GM12878 (cell line): ENCODE results near the gene RPRD1A. TPM values are rescaled to one million over a fixed set of nuclear protein-coding genes. Genes with fewer than 3 reads are reported as not detected.

Experiments used
- ATF2 ChIP-seq: IDR thresholded peaks from 2 replicates; pipeline ENCODE4 v1.6.1; 2012; ENCODE audit warnings: low read length, inconsistent platforms
- ATF7 ChIP-seq: fragments of 450-650 bp; IDR thresholded peaks from 2 replicates; pipeline ENCODE4 v1.6.1; 2016; ENCODE audit warnings: low read depth, mild to moderate bottlenecking
- BHLHE40 ChIP-seq, 2 experiments: fragments of 450-650 bp in 1 of 2; IDR thresholded peaks; 2 replicates each; pipeline ENCODE4 v1.6.1; 2011 to 2017; ENCODE audit warnings: low read depth in 2 of 2, borderline replicate concordance in 1 of 2, improper control_type of control experiment in 1 of 2, low read length in 1 of 2, mild to moderate bottlenecking in 1 of 2
- CBX5 ChIP-seq: sonication (generic); IDR thresholded peaks from 2 replicates; pipeline ENCODE4 v1.6.1; 2016; ENCODE audit warnings: low read depth, moderate library complexity, mild to moderate bottlenecking, inconsistent platforms
- DPF2 ChIP-seq: fragments of 450-650 bp; IDR thresholded peaks from 2 replicates; pipeline ENCODE4 v1.6.1; 2017; ENCODE audit warnings: mild to moderate bottlenecking
- E4F1 ChIP-seq: fragments of 450-650 bp; IDR thresholded peaks from 2 replicates; pipeline ENCODE4 v1.6.1; 2018; ENCODE audit warnings: borderline replicate concordance, mild to moderate bottlenecking; ENCODE audit not compliant: partially characterized antibody
- ETV6 ChIP-seq, 2 experiments: fragments of 450-650 bp in 1 of 2; IDR thresholded peaks in 1 of 2; conservative IDR thresholded peaks in 1 of 2; 2 replicates each; pipeline ENCODE4 v1.6.1; 2014; ENCODE audit warnings: antibody characterized with exemption in 1 of 2, borderline replicate concordance in 1 of 2, low read depth in 1 of 2, mild to moderate bottlenecking in 1 of 2, moderate library complexity in 1 of 2
- IKZF1 ChIP-seq: fragments of 450-650 bp; conservative IDR thresholded peaks from 2 replicates; pipeline ENCODE4 v1.6.1; 2017; ENCODE audit warnings: antibody characterized with exemption, mild to moderate bottlenecking
- IRF4 ChIP-seq: IDR thresholded peaks from 2 replicates; pipeline ENCODE4 v1.6.1; 2011; ENCODE audit warnings: low read depth, low read length
- KLF5 ChIP-seq: fragments of 450-650 bp; IDR thresholded peaks from 2 replicates; pipeline ENCODE4 v1.6.1; 2014; ENCODE audit warnings: mild to moderate bottlenecking; ENCODE audit not compliant: partially characterized antibody
- MTA2 ChIP-seq: fragments of 450-650 bp; IDR thresholded peaks from 2 replicates; pipeline ENCODE4 v1.6.1; 2016; ENCODE audit warnings: low read depth, mild to moderate bottlenecking, moderate library complexity
- MYB ChIP-seq: fragments of 150-350 bp; IDR thresholded peaks from 2 replicates; pipeline ENCODE4 v1.6.1; 2014; ENCODE audit warnings: mild to moderate bottlenecking, low read depth, low read length, borderline replicate concordance
- NFIC ChIP-seq: IDR thresholded peaks from 2 replicates; pipeline ENCODE4 v1.6.1; 2012; ENCODE audit warnings: low read depth, mild to moderate bottlenecking, inconsistent platforms, low read length, moderate library complexity
- NR2F1 ChIP-seq: fragments of 450-650 bp; conservative IDR thresholded peaks from 2 replicates; pipeline ENCODE4 v1.6.1; 2017; ENCODE audit warnings: mild to moderate bottlenecking
- PML ChIP-seq: IDR thresholded peaks from 2 replicates; pipeline ENCODE4 v1.6.1; 2012; ENCODE audit warnings: low read length, inconsistent platforms
- RUNX3 ChIP-seq: IDR thresholded peaks from 2 replicates; pipeline ENCODE4 v1.6.1; 2012; ENCODE audit warnings: low read length, inconsistent platforms
- SPI1 ChIP-seq: IDR thresholded peaks from 2 replicates; pipeline ENCODE4 v1.6.1; 2011; ENCODE audit warnings: low read depth, mild to moderate bottlenecking, low read length, moderate library complexity, borderline replicate concordance; ENCODE audit not compliant: insufficient read depth
- SRF ChIP-seq, 2 experiments: IDR thresholded peaks; 2 replicates each; pipeline ENCODE4 v1.6.1; 2011; ENCODE audit warnings: low read depth in 2 of 2, low read length in 2 of 2, mild to moderate bottlenecking in 1 of 2, moderate library complexity in 1 of 2
- polyA plus RNA-seq, 11 experiments: library from polyadenylated mRNA; depleted of rRNA in 4 of 11; unstranded in 6 of 11; stranded (reverse) in 5 of 11; fragments of >200 nt; fragmentation: Nextera tagmentation in 4 of 11; fragmentation: Illumina TruSeq in 1 of 11; extraction: Ambion mirVana in 4 of 11; extraction: Trizol in 1 of 11; gene quantifications; 1 replicate in 1 of 11; 2 replicates in 10 of 11; pipeline versions ENCODE4 v1.2.1 to v1.2.3, GENCODE V29; 2011 to 2016; ENCODE audit warnings: inconsistent platforms in 2 of 11, missing spikeins in 2 of 11, low read depth in 1 of 11
- total RNA-seq, 4 experiments: library from RNA; depleted of rRNA in 3 of 4; stranded (reverse); fragments of >200 nt in 3 of 4; fragmentation: Illumina TruSeq in 1 of 4; extraction: Trizol in 1 of 4; gene quantifications; 2 replicates each; pipeline versions ENCODE4 v1.2.1 to v1.2.3, GENCODE V29; 2013 to 2021
- TF ChIP-seq, protein P1 (sequence below): fragments of 450-650 bp; formaldehyde crosslinking; IDR thresholded peaks from 2 replicates; pipeline ENCODE4 v1.4.0; 2020; ENCODE audit warnings: mild to moderate bottlenecking, moderate library complexity
- TF ChIP-seq, protein P2 (sequence below): IDR thresholded peaks from 2 replicates; pipeline ENCODE4 v1.6.1; 2012; ENCODE audit warnings: low read depth, low read length, improper control_type of control experiment

Gene RPRD1A
- total and polyA plus RNA-seq, 10 of the 15 experiments (the other 5 are each of a cell fraction or from before 2014, with no cell fraction given): 16.2 to 66.2 (median 36.2) TPM

DNA sequence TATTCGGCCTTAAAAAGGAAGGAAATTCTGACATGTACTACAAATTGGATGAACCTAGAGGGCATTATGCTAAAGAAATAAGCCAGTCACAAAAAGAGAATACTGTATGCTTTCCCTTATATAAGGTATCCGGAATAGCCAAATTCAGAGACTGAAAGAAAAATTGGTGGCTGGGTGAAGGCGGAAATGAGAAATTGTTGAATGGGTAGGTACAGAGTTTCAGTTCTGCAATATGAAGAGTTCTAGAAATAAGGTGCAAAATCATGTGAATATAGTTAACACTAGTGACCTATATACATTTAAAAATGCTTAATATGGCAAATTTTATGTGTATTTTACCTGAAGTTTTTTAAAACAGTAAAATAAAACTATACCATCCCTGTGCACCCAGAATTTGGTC, 51.7 kb downstream of the RPRD1A start (continued):
- TF ChIP-seq, protein P1, sequence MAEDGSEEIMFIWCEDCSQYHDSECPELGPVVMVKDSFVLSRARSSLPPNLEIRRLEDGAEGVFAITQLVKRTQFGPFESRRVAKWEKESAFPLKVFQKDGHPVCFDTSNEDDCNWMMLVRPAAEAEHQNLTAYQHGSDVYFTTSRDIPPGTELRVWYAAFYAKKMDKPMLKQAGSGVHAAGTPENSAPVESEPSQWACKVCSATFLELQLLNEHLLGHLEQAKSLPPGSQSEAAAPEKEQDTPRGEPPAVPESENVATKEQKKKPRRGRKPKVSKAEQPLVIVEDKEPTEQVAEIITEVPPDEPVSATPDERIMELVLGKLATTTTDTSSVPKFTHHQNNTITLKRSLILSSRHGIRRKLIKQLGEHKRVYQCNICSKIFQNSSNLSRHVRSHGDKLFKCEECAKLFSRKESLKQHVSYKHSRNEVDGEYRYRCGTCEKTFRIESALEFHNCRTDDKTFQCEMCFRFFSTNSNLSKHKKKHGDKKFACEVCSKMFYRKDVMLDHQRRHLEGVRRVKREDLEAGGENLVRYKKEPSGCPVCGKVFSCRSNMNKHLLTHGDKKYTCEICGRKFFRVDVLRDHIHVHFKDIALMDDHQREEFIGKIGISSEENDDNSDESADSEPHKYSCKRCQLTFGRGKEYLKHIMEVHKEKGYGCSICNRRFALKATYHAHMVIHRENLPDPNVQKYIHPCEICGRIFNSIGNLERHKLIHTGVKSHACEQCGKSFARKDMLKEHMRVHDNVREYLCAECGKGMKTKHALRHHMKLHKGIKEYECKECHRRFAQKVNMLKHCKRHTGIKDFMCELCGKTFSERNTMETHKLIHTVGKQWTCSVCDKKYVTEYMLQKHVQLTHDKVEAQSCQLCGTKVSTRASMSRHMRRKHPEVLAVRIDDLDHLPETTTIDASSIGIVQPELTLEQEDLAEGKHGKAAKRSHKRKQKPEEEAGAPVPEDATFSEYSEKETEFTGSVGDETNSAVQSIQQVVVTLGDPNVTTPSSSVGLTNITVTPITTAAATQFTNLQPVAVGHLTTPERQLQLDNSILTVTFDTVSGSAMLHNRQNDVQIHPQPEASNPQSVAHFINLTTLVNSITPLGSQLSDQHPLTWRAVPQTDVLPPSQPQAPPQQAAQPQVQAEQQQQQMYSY (CRISPR knock-in tag): no peak
- peak; percentile 69 to 92 for TF ChIP-seq SRF (IDR thresholded peaks at IDR 0.05; ENCODE audit: low read depth in 2 of 2, low read length in 2 of 2)
- peak in 1 of 2 experiments; percentile 46; a peak in 1 of 4 replicates for TF ChIP-seq ETV6 (conservative IDR thresholded peaks at IDR 0.05 in 1 of 2, IDR thresholded peaks at IDR 0.05 in 1 of 2; ENCODE audit: borderline replicate concordance in 1 of 2, low read depth in 1 of 2)
- TF ChIP-seq DPF2: peak; percentile 95
- peak; percentile 71 for TF ChIP-seq ATF7
- 0 out of 2 replicates have a peak, but pooled peaks have one; percentile 19 for TF ChIP-seq IKZF1
- peak; percentile 80 for TF ChIP-seq NR2F1
- 0 out of 2 replicates have a peak, but pooled peaks have one; percentile 70 for TF ChIP-seq CBX5
- TF ChIP-seq E4F1: no peak
- peak; percentile 34; the same call in 1 of the 2 replicates for TF ChIP-seq ATF2
- peak; percentile 49 to 54; a peak in 1 of 4 replicates for TF ChIP-seq BHLHE40 (IDR thresholded peaks at IDR 0.05; ENCODE audit: borderline replicate concordance in 1 of 2, low read depth in 2 of 2, low read length in 1 of 2)
- TF ChIP-seq MYB: no peak
- TF ChIP-seq SPI1: peak; percentile 99
- TF ChIP-seq, protein P2, sequence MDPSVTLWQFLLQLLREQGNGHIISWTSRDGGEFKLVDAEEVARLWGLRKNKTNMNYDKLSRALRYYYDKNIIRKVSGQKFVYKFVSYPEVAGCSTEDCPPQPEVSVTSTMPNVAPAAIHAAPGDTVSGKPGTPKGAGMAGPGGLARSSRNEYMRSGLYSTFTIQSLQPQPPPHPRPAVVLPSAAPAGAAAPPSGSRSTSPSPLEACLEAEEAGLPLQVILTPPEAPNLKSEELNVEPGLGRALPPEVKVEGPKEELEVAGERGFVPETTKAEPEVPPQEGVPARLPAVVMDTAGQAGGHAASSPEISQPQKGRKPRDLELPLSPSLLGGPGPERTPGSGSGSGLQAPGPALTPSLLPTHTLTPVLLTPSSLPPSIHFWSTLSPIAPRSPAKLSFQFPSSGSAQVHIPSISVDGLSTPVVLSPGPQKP: peak; percentile 29; the same call in 1 of the 2 replicates
- peak; percentile 94 for TF ChIP-seq IRF4
- no peak for TF ChIP-seq KLF5
- peak; percentile 83 for TF ChIP-seq MTA2
- TF ChIP-seq RUNX3: peak; percentile 65
- TF ChIP-seq PML: peak; percentile 47; the same call in 1 of the 2 replicates
- TF ChIP-seq NFIC: peak; percentile 54
